H9 (cell line): ENCODE data around the gene IQCK. TPM values are rescaled to one million over a fixed set of nuclear protein-coding genes. Genes with fewer than 3 reads are reported as not detected.

Experiments
- DNase-seq: peaks from one replicate; pipeline ENCODE4 v3.0.0-alpha.2; 2017
- H2AFZ ChIP-seq: one replicate; pipeline ENCODE4 v1.6.1; 2013; ENCODE audit warnings: mild to moderate bottlenecking, low read length, control low read depth, moderate library complexity
- H2AK5ac ChIP-seq: 2 replicates; pipeline ENCODE4 v1.6.1; 2013; ENCODE audit warnings: low read length, control low read depth, mixed read lengths; ENCODE audit not compliant: insufficient read length
- H2BK120ac ChIP-seq: one replicate; pipeline ENCODE4 v1.6.1; 2013; ENCODE audit warnings: low read depth, mild to moderate bottlenecking, low read length, control low read depth, inconsistent platforms; ENCODE audit not compliant: poor library complexity, severe bottlenecking
- H2BK12ac ChIP-seq: 2 replicates; pipeline ENCODE4 v1.6.1; 2013; ENCODE audit warnings: low read length, control low read depth, mixed read lengths, low read depth; ENCODE audit not compliant: insufficient read length
- H2BK15ac ChIP-seq: 2 replicates; pipeline ENCODE4 v1.6.1; 2013; ENCODE audit warnings: low read depth, low read length, control low read depth
- H2BK20ac ChIP-seq: one replicate; pipeline ENCODE4 v1.6.1; 2013; ENCODE audit warnings: low read depth, mild to moderate bottlenecking, low read length, control low read depth, inconsistent platforms; ENCODE audit not compliant: poor library complexity, severe bottlenecking
- H2BK5ac ChIP-seq: 2 replicates; pipeline ENCODE4 v1.6.1; 2013; ENCODE audit warnings: low read length, control low read depth, mixed read lengths; ENCODE audit not compliant: insufficient read length
- H3K14ac ChIP-seq: 2 replicates; pipeline ENCODE4 v1.6.1; 2013; ENCODE audit warnings: low read length, control low read depth; ENCODE audit not compliant: insufficient read depth
- H3K18ac ChIP-seq: 2 replicates; pipeline ENCODE4 v1.6.1; 2013; ENCODE audit warnings: low read depth, mild to moderate bottlenecking, mixed read lengths, low read length, control low read depth; ENCODE audit not compliant: insufficient read length
- H3K23ac ChIP-seq: 2 replicates; pipeline ENCODE4 v1.6.1; 2013; ENCODE audit warnings: low read length, control low read depth, mixed read lengths, low read depth; ENCODE audit not compliant: insufficient read length
- H3K23me2 ChIP-seq: 2 replicates; pipeline ENCODE4 v1.6.1; 2013; ENCODE audit warnings: low read depth, mild to moderate bottlenecking, mixed read lengths, low read length, control low read depth; ENCODE audit not compliant: insufficient read length, poor library complexity, severe bottlenecking
- H3K27ac ChIP-seq: 2 replicates; pipeline ENCODE4 v1.5.1; 2013; ENCODE audit warnings: low read length, control low read depth, mixed read lengths, low read depth; ENCODE audit not compliant: insufficient read length
- H3K27me3 ChIP-seq: 2 replicates; pipeline ENCODE4 v1.6.1; 2013; ENCODE audit warnings: low read length, control low read depth, inconsistent platforms; ENCODE audit not compliant: insufficient read depth
- H3K4ac ChIP-seq: 2 replicates; pipeline ENCODE4 v1.6.1; 2013; ENCODE audit warnings: low read depth, mild to moderate bottlenecking, control low read depth, inconsistent platforms, low read length, moderate library complexity
- H3K4me1 ChIP-seq: 2 replicates; pipeline ENCODE4 v1.6.1; 2013; ENCODE audit warnings: low read length, control low read depth, inconsistent platforms; ENCODE audit not compliant: insufficient read depth
- H3K4me2 ChIP-seq: 2 replicates; pipeline ENCODE4 v1.6.1; 2013; ENCODE audit warnings: low read length, control low read depth, mixed read lengths; ENCODE audit not compliant: insufficient read length, insufficient read depth
- H3K56ac ChIP-seq: 2 replicates; pipeline ENCODE4 v1.6.1; 2013; ENCODE audit warnings: low read depth, mild to moderate bottlenecking, mixed read lengths, low read length, control low read depth; ENCODE audit not compliant: insufficient read length
- H3K79me1 ChIP-seq: 2 replicates; pipeline ENCODE4 v1.6.1; 2013; ENCODE audit warnings: low read depth, mild to moderate bottlenecking, moderate library complexity, low read length, control low read depth, inconsistent platforms; ENCODE audit not compliant: insufficient read depth, poor library complexity, severe bottlenecking
- H3K79me2 ChIP-seq: 2 replicates; pipeline ENCODE4 v1.6.1; 2013; ENCODE audit warnings: low read length, control low read depth, inconsistent platforms; ENCODE audit not compliant: insufficient read depth
- H3K9ac ChIP-seq: 2 replicates; pipeline ENCODE4 v1.6.1; 2013; ENCODE audit warnings: low read length, control low read depth, mixed read lengths; ENCODE audit not compliant: insufficient read length; ENCODE audit errors: extremely low read depth
- H3K9me3 ChIP-seq: one replicate; pipeline ENCODE4 v1.6.1; 2013; ENCODE audit warnings: low read depth, low read length, inconsistent platforms; ENCODE audit not compliant: control insufficient read depth
- H3T11ph ChIP-seq: one replicate; pipeline ENCODE4 v1.6.1; 2013; ENCODE audit warnings: mild to moderate bottlenecking, low read length, control low read depth, inconsistent platforms
- H4K20me1 ChIP-seq: one replicate; pipeline ENCODE4 v1.6.1; 2013; ENCODE audit not compliant: control insufficient read depth, insufficient read length, insufficient read depth
- H4K5ac ChIP-seq: 2 replicates; pipeline ENCODE4 v1.6.1; 2013; ENCODE audit warnings: low read depth, mild to moderate bottlenecking, mixed read lengths, low read length, control low read depth; ENCODE audit not compliant: insufficient read length
- H4K8ac ChIP-seq: replicated peaks from 2 replicates; pipeline ENCODE4 v1.6.1; 2013; ENCODE audit warnings: low read length, control low read depth, mixed read lengths, low read depth; ENCODE audit not compliant: insufficient read length
- H4K91ac ChIP-seq: 2 replicates; pipeline ENCODE4 v1.6.1; 2013; ENCODE audit warnings: low read depth, mild to moderate bottlenecking, moderate library complexity, mixed read lengths, low read length, control low read depth; ENCODE audit not compliant: insufficient read length
- H3K27ac Mint-ChIP-seq, 3 experiments: 2 replicates in 2 of 3; 3 replicates in 1 of 3; pipeline ENCODE4 v1.8.0; 2020 to 2021; ENCODE audit warnings: mixed read lengths in 3 of 3, mild to moderate bottlenecking in 1 of 3, moderate library complexity in 1 of 3
- H3K27me3 Mint-ChIP-seq: 2 replicates; pipeline ENCODE4 v1.8.0; 2021; ENCODE audit warnings: low read depth, mild to moderate bottlenecking, moderate library complexity, mixed read lengths
- H3K36me3 Mint-ChIP-seq, 3 experiments: 2 replicates in 2 of 3; 3 replicates in 1 of 3; pipeline ENCODE4 v1.8.0; 2020 to 2021; ENCODE audit warnings: low read depth in 3 of 3, mixed read lengths in 3 of 3; ENCODE audit not compliant: insufficient read depth in 1 of 3
- H3K4me1 Mint-ChIP-seq, 2 experiments: 2 replicates each; pipeline ENCODE4 v1.8.0; 2020; ENCODE audit warnings: mixed read lengths in 2 of 2
- H3K4me3 Mint-ChIP-seq, 2 experiments: 2 replicates in 1 of 2; 3 replicates in 1 of 2; pipeline ENCODE4 v1.8.0; 2020 to 2021; ENCODE audit warnings: mild to moderate bottlenecking in 2 of 2, mixed read lengths in 2 of 2, moderate library complexity in 1 of 2
- H3K9me3 Mint-ChIP-seq, 2 experiments: 2 replicates in 1 of 2; 3 replicates in 1 of 2; pipeline ENCODE4 v1.8.0; 2020; ENCODE audit warnings: mild to moderate bottlenecking in 2 of 2, mixed read lengths in 2 of 2, moderate library complexity in 1 of 2
- WGBS: extraction: QIAGEN DNeasy Blood & Tissue Kit; methylation state at CpG from one replicate; pipeline ENCODE4 v1.1.7; 2013; ENCODE audit warnings: missing lambda C conversion rate, low lambda C conversion rate, mixed read lengths; ENCODE audit not compliant: insufficient read length; ENCODE audit errors: extremely low coverage; 5-methylcytosine and 5-hydroxymethylcytosine counted together
- total RNA-seq: library from RNA; stranded (reverse); gene quantifications from 2 replicates; pipeline ENCODE4 v1.2.1, GENCODE V29; 2021
- TF ChIP-seq, protein P1 (sequence below): fragments of 200-600 bp; sonication (generic); conservative IDR thresholded peaks from 3 replicates; pipeline ENCODE4 v1.8.0; 2021; ENCODE audit warnings: antibody characterized with exemption, mild to moderate bottlenecking

Gene IQCK
- total RNA-seq, 1 experiment from 2014 or later: 9.0 TPM

- Histone ChIP-seq H2AFZ (no peak overlapping the region), H3K56ac (no peak overlapping the region), H2BK12ac (no peak overlapping the region), H3K27ac (no peak overlapping the region), H3K79me1 (no peaks in the 10 kb centered on the region), H3K23me2 (no peaks in the 10 kb centered on the region), H3K4me2 (no peak overlapping the region), H3K14ac (no peak overlapping the region), H3K27me3 (no peaks in the 10 kb centered on the region), H2BK15ac (no peak overlapping the region), H3K23ac (no peak overlapping the region), H3T11ph (no peak overlapping the region), H3K9me3 (no peaks in the 10 kb centered on the region), H3K4me1 (no peaks in the 10 kb centered on the region), H3K79me2 (no peaks in the 10 kb centered on the region), H3K9ac (no peak overlapping the region), H4K20me1 (no peaks in the 10 kb centered on the region), H4K91ac (no peak overlapping the region), H2BK120ac (no peak overlapping the region), H3K18ac (no peak overlapping the region), H4K8ac (no peak overlapping the region), H2BK5ac (no peak overlapping the region), H2BK20ac (no peak overlapping the region), H3K4ac (no peak overlapping the region), H2AK5ac (no peak overlapping the region), H4K5ac (no peak overlapping the region)
- H3K4me3 Mint-ChIP-seq: no peak overlapping the region
- no peaks in the 10 kb centered on the region for H3K27me3 Mint-ChIP-seq
- H3K4me1 Mint-ChIP-seq: peaks cover 0 to 4% of the 10 kb centered on the region in 2 experiments; a peak in 1 of 4 replicates
- no peaks in the 10 kb centered on the region for H3K9me3 Mint-ChIP-seq
- H3K27ac Mint-ChIP-seq: no peak overlapping the region
- DNase-seq: no peak
- WGBS: no CpG with 5 or more reads among the region's 1 CpG
- TF ChIP-seq, protein P1, sequence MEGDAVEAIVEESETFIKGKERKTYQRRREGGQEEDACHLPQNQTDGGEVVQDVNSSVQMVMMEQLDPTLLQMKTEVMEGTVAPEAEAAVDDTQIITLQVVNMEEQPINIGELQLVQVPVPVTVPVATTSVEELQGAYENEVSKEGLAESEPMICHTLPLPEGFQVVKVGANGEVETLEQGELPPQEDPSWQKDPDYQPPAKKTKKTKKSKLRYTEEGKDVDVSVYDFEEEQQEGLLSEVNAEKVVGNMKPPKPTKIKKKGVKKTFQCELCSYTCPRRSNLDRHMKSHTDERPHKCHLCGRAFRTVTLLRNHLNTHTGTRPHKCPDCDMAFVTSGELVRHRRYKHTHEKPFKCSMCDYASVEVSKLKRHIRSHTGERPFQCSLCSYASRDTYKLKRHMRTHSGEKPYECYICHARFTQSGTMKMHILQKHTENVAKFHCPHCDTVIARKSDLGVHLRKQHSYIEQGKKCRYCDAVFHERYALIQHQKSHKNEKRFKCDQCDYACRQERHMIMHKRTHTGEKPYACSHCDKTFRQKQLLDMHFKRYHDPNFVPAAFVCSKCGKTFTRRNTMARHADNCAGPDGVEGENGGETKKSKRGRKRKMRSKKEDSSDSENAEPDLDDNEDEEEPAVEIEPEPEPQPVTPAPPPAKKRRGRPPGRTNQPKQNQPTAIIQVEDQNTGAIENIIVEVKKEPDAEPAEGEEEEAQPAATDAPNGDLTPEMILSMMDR: no peak
- H3K36me3 Mint-ChIP-seq: no peaks in the 10 kb centered on the region
Observed at GRCh38 chr16:19754644-19755036, 36.6 kb downstream of the IQCK start.
